ENCODE results near the gene C1QTNF4.
"Not testable (repeated sequence)": the region's sequence is repeated elsewhere in the genome, so short reads cannot be mapped to it uniquely, and the experiment has no call there.

C1QTNF4 gene

DNA sequence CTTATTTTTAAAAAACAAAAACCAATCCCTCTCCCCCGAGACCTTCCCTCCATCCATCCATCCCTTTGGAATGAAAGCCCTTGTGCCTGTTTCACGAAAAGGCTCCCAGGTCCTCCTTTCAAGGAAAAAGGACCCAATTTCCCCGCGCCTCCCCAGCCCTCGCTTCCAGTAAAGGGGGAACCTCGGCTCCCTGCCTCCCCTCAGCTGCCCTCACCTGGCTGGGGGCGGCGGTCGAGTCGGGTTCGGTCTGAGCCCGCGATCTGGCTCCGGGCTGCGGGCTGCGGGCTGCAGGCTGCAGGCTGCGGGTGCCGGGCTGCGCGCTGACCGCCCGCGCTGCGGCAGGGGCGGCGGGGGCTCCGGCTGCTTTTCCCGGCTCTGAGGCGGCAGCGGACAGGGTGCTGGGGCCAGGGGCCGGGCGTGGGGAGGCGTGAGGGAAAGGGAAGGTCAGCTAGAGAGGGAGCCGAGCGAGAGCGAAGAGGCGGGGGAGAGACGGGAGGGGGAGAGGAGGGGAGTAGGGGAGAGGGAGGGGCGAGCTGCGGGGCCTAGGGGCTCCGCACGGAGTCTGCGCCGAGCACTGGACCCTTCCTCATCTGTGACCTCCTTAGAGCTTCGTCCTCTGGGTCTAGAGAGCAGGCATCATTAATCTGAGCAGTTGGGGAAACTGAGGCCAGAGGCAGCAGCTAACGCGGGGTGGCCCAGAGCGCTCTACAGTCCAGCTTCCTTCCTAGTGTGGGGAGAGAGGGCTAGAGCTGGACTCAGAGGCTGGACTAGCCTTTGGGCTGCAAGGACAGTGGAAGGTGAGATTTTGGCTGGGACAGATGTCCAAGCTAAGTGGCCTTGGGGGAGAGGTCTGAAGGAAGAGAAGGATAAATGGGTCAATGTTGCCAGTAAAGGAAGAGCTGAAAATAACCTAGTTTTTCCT lies at the start of gene C1QTNF4:
C1QTNF4 (minus strand) TSS at position 478 of the 922 bp plus-strand sequence. CDS start 3,601 bp downstream, outside the sequence.
- DNase-seq (ENCODE audit: low spot score), result no peak

DNA sequence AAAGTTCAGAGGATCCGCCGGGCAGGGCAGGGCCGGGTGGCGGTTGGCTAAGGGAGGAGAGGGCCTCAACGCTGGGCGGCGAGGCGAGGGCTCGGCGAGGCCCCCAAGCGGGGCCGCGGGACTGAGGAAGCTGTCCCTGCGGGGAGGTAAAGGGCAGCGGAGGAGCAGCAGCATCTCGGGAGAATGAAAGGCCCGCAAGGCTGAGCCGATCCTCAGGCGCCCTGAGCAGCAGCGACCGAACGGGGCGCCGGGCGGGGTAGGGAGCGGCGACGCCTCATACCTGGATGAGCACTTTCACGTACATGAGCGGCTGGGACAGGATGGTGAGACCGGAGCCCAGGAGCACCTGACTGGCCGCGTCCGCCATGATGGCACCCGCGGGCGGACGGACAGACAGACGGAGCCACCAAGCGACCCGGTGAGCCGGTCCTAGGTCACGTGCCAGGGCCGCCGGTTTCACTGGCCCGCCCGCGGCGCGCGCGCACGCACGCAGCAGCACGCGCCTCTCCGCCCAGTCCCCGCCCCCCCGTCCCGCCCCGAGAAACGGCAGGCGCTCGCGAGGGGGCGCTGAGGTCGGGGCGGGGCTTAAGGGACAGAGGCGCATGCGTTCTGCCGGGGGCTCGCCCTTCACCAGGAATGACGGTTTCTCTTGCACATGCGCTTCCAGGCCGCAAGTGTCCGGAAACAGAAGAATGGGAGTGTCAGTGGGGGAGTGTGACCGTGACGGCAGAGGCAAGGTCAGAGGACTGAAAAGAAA lies 48.1 kb upstream of the C1QTNF4 start, which contains the start of gene MTCH2:
MTCH2 (minus strand) TSS at position 461 of the 757 bp plus-strand sequence; CDS start at position 367, 94 bp downstream.
- DNase-seq (ENCODE audit: low spot score), result peak; percentile 100

DNA sequence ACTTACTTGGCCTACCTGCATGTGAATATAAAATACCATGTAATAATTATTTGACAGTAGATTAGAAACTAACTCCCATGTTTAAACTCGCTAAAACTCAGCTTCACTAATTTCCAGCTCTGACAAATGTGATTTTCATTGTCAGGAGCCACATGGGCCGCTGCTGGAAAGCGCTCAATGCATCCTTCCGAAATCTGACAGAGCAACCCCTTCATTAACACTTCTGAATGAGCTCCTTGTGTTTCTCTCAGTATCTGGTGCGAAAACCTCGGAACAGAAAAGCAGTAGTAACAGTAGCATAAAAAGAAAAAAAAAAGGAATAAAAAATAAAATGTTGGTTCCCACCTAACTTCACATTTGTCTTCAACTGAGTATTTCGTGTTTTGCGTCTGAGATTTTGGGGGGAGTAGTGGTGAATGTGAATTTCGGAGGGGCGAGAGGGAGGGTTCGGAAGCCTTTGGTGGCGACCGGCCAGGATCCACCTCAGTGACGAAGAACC lies 47.4 kb upstream of the C1QTNF4 start:
- DNase-seq (ENCODE audit: low spot score), result peak; percentile 12

DNA sequence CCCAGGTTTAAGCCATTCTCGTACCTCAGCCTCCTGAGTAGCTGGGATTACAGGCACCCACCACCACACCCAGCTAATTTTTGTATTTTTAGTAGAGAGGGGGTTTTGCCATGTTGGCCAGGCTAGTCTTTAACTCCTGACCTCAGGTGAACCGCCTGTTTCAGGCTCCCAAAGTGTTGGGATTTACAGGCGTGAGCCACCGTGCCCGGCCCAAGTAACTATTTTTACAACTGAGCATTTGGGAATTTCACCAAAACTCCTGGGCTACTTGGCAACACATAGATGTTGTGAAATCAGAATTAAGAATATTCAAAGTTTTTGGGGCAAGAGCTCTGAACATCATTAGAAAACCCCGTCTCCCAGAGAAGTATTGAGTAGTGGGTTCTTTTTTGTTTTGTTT lies 46.3 kb upstream of the C1QTNF4 start:
- peak; percentile 19 for DNase-seq (ENCODE audit: low spot score)

DNA sequence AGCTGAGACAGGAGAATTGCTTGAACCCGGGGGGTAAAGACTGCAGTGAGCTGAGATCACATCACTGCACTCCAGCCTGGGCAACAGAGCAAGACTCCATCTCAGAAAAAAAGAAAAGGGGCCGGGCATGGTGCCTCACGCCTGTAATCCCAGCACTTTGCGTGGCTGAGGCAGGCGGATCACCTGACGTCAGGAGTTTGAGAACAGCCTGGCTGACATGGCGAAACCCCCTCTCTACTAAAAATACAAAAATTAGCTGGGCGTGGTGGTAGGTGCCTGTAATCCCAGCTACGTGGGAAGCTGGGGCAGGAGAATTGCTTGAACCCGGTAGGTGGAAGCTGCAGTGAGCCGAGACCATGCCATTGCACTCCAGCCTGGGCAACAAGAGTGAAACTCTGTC lies 42.1 kb upstream of the C1QTNF4 start:
- DNase-seq (ENCODE audit: low spot score), result not testable (repeated sequence)

DNA sequence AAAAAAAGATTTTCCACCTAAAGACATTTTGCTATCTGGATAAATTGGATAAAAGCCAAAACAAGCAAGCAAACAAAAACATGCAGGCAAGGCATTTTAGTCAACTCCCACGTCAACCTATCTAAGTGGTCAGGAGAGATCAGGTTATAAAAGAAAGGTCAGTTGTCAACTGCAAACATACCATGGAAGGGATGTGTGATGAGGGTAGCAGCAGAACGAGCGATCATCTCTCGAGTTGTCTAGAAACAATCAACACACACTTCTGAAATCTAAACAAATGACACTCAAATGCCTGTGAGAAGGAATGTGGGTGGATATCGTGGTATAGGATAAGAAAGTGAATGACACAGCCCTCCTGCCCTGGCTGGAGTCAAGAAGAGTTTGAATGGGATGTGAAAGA lies 37.3 kb upstream of the C1QTNF4 start:
- DNase-seq (ENCODE audit: low spot score), result no peak

DNA sequence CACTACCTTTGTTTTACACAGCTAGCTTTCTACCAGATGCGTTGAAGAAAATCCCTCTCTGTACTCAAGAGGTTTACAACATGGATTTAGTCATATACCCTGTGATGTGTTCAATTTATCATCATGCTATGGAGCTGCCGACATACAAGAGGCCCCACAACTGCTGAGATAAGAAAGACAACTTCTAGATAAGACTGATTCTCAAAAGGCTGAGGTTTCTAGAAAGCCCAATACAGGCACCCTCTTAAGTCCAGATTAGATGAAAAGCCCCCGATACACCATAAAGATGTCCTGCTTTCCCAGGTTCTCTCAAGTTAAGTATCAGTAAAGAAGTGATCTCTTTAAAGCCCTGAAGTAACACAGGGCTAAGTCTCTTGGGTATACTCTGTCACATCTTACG lies 33.8 kb upstream of the C1QTNF4 start:
- DNase-seq (ENCODE audit: low spot score), result no peak

DNA sequence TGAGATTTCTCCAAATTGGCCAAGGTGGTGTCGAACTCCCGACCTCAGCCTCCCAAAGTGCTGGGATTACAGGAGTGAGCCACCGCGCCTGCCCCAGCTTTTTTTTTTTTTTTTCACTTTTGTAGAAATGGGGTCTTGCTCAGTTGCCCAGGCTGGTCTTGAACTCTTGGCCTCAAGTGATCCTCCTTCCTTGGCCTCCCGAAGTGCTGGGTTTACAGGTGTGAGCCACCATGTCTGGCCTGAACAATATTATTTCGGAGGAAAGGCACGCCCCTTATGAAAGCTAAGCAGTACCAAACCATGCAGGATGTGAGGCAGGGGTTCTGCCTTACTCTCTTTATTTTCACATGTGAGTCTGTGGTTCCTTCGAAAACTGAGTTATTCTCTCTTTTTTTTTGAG lies 32.0 kb upstream of the C1QTNF4 start:
- no peak for DNase-seq (ENCODE audit: low spot score)

DNA sequence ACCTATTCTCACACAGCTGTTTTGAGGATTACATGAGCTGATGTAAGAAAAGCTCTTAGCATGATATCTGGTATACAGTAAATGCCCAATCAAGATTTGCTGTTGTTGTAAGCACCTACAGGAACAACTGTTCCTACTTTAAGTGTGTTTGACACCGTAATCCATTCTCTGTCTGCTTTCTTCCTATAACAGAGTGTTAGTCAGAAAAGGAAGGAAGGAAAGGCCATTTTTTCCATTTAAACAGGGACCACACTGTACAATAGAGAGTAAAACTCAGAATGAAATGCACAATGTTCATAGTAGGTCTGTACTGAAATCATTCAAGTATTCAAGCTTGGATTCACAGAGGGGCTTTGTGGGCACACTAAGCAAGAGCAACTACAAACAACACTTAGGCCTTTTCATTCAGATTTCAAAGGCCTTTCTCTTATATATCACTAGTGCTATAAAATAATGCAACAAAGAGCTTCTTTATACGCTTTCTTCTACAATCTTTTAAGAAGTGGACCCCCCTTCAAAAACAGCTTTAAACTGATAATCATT lies 26.7 kb upstream of the C1QTNF4 start:
- DNase-seq (ENCODE audit: low spot score), result no peak

DNA sequence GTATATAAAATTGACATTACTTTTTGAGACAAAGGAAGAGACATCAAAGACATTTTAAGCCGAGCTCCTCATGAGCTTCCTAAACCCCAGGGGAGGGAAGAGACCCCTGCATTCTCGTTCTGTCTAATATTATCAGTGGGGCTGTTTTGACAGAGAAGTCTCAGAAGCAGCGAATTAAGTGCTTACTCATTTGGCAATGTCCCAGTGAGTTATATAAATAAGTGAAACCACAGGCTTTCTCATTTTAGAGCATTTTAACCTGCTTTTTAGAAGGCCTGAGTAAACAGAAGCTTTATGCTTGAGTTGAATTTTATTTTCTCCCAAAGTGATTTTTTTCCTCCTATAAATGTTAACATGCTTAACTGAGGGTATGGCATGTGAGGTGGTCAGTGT lies 23.2 kb upstream of the C1QTNF4 start:
- DNase-seq (ENCODE audit: low spot score), result no peak

DNA sequence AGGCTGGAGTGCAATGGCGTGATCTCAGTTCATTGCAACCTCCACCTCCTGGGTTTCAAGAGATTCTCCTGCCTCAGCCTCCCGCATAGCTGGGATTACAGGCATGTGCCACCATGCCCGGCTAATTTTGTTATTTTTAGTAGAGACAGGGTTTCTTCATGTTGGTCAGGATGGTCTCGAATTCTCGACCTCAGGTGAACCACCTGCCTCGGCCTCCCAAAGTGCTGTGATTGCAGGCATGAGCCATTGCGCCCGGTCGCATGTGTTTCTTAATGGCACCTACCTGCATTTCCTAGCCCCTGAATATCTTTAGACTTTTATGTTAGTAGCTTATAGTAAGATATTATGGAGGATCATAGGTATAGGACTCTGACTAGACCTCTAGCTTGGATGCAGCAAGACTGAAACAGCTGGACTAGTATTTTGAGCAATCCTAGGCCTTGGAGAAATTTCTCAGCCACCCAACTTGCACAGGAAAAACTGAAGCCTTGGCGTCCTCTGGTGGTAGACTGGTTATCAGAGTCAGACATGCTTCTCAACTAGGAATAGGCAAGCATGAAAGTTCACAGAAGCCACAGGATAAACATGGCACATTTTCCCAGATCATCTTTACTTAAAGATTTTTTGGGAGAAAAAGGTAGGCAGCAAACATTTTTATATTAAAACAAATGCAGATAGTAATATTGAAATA lies 22.7 kb upstream of the C1QTNF4 start:
- DNase-seq (ENCODE audit: low spot score), result peak; percentile 79

DNA sequence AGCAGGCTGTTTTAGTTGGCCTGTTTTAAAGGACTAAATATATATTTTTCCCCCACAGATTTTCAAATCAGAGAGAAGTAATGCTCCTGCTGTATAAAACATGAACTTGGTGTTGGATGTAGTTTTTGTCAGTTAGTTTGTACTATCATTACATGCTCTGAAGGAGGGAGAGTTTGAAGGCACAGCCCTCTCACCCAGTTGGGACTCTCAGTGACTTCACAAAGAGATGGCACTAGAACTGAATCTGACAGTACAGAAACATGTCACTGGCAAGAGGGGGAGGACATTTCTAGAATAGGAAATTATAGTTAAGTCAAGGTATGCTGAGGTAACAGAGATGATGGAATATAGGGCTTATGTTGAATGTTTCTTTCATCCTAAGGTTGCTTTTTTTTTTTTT lies 21.0 kb upstream of the C1QTNF4 start:
- no peak for DNase-seq (ENCODE audit: low spot score)

DNA sequence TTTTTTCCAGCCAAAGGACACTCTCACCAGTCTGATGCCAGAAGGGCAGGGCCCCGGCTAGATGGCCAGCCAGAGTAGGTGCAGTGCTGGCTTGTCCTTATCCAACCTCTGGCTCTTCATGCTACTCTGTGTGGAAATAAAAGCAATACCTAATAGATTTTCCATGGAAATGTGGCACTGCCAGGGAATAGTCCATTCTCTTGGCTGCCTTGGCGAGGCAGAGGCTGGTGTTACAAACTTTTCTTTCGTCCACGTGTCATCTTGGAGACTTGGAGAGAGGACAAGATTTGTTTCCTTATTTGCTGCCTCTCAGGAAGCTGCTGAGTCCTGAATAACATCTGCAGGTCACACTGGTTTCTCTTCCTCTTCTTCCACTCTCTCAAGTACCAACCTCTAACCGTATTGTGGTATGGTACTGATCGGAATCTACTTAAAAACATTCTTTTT lies 17.2 kb upstream of the C1QTNF4 start:
- DNase-seq (ENCODE audit: low spot score), result no peak

DNA sequence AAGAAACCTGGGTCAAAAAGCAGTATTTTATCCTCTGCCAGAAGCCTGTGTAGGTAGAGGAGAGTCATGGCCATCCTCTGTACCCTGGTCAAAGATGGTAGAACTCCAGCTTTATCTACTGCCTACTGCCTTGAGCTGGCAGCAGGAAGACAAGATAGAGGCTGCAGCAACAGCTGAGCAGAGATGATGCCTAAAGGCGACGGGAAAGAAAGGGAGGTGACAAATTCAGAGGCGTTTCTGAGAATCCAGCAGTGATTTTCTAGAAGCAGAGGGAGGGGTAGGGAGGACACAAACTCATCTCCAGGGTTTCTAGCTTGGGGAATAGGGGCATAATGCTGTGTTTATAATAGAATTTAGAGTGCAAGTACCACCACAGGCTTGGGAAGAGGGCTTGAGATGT lies 15.5 kb upstream of the C1QTNF4 start:
- no peak for DNase-seq (ENCODE audit: low spot score)

DNA sequence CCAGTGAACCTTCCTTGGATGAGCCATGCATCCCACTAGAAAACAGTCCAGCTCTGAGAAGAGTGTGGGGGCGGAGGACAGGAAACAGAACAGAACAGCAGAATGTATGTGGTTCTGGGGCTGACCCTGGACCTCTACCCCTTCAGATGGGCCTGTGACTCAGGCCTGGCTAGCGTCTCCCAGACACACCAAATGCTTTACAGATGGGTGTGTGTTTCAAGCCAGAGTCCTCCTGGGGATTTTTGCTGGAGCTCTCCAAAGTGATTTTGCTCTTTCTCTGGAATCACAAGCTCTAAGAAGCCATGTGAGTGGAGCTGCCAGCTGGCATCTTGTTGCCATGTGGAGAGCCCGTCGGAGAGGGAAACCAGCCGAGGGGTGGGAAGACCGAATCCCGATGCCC lies 13.2 kb upstream of the C1QTNF4 start:
- DNase-seq (ENCODE audit: low spot score), result peak; percentile 92

DNA sequence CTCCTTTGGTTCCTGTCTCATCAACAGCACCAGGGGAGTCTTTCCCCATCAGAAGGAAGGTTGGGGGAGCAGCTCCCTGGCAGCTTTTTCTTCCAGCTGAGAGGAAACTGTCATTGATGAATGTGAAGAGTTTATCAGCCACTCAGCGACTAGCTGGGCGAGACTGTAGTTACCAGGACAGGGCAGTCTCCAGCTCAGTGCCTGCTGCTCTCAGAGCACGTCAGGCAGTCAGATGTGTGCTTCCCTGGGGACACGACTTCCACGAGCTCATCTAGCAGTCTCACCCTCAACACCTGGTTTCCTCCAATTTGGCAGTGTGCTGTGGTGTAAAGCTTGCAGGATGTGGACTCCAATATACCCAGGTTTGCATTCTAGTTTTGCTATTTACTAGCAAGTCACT lies 12.5 kb upstream of the C1QTNF4 start:
- no peak for DNase-seq (ENCODE audit: low spot score)

DNA sequence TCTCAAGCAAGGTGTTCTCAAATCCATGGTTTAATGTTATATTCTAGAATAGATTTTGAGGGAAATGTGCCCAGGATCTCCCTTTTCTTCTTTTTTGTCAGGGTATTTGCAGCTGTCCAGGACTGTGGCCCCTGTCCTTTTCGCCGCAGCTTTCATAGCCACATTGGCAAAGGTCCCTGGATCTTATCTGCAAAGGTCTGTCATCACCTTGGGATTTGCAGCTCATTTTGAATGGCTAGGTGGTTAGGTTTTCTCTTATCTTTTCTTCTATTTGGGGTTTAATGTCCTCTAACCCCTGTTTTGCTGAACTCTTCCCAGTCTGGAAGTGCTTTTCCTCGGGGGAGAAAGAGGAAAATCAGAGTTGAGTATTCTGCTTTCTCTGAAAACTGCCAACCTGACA lies 11.7 kb upstream of the C1QTNF4 start:
- DNase-seq (ENCODE audit: low spot score), result no peak

DNA sequence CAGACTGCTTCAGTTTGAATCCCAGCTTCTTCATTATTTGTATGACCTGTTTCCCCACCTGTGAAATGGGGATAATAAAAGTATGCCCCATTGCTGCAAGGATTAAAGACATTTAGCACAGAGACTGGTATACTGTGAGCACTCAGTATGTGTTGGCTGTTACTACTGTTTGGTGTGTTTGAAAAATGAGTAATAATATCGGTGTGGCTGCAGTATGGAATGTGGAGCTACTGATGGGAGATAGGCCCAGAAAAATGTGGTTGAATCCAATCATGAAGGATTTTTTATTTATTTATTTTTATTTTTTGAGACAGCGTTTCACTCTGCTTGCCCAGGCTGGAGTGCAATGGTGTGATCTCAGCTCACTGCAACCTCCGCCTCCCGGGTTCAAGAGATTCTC lies 9.1 kb upstream of the C1QTNF4 start:
- DNase-seq (ENCODE audit: low spot score), result peak; percentile 73

DNA sequence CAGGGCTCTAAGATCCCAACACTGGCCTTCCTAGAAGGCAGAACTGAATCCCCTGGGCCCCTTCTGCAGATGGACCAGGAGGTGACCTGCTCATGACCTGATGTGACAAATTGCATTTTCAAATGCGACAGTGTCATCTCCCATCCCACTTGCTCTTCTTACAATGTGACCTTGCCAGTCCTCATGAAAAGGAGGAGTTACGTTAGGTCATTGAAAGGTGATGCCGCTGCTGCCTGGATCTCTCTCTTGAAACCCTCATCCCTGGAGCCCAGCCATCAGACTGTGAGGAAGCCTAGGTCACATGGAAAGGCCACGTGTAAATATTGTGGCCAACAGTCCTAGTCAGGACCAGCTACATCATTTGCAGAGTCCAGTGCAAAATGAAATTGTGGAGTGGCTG lies 5.7 kb upstream of the C1QTNF4 start:
- DNase-seq (ENCODE audit: low spot score), result no peak

DNA sequence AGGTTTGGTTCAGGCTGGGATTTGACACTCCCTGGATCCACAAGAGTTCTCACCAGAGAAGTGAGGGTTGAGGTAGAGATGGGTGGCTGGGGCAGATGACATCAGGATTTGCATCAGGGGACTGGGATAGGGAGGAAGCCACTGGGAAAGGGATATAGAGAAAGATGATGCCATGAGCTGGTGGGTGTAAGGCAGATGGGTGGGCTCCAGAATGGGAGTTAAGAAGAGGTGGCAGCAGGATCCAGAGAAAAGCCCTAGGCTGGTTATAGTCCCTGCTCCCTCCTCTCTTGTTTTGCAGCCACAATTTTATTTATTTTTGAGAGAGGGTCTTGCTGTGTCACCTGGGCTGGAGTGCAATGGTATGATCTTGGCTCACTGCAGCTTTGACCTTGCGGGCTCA lies 1.8 kb upstream of the C1QTNF4 start:
- DNase-seq (ENCODE audit: low spot score), result no peak

DNA sequence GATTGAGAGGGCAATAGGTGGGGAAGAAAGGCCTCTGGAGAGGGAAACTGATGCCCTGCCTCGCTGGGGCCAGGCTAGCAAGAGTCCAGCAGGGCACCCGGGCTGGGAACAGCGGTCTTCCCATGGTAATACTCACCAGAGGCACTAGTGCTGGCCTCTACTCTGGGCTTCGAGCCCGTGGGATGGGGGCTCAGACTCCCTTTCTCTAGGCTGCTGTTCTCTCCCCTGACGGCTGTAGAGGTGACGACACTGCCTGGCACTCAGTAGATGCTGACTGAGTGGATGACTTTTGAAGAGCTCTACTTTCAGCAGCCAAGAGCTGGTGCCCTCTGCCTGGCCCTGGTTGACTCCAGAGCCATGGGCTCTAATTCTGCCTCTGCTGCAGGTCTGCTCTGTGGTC lies 818 bp upstream of the C1QTNF4 start:
- no peak for DNase-seq (ENCODE audit: low spot score)

DNA sequence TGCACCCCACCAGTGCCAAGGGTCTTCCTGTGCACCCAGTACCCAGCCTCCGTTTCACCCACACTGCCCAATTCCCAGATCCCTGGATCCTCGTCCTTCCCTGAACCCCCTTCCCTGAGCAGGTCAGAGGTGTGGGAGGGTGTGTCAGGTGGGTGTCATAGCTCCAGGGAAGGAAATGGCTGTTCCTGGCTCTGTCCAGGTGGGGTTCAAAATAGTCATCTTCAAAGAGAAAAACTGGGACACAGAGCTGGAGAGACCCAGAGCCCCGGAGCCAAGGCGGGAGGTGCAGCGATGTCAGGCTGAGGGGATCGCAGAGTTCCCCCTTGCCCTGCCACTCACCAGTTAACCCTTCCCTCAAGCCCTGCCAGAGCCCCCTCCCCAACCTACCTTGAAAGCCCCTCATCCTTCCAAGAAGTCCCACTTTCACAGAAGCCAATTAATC lies 698 bp downstream of the C1QTNF4 start:
- no peak for DNase-seq (ENCODE audit: low spot score)
